B cell (primary cell): ENCODE data around the gene PER1. TPM values are rescaled to one million over a fixed set of nuclear protein-coding genes. Genes with fewer than 3 reads are reported as not detected.
A peak's percentile ranks its signal among the peaks of the same experiment; 100 is the strongest.

Experiments used
- ATAC-seq: fragments of 200-7000 bp; cut with Tn5 transposase; one replicate; pipeline ENCODE4 v1.10.0; 2021; ENCODE audit warnings: low read depth, mild to moderate bottlenecking, moderate number of reproducible peaks, moderate library complexity
- CTCF ChIA-PET: fragments of 350-600 bp; sonication (Branson Sonifier 250); formaldehyde crosslinking; loops from one replicate; lab custom pipeline; 2021; ENCODE audit warnings: antibody characterized with exemption, inconsistent platforms; lab: Charles Lee
- POLR2A ChIA-PET: fragments of 350-600 bp; sonication (Branson Sonifier 250); formaldehyde crosslinking; loops from one replicate; lab custom pipeline; 2021; ENCODE audit warnings: antibody characterized with exemption; lab: Charles Lee
- DNase-seq: peaks from one replicate; pipeline ENCODE4 v3.0.0; 2013
- H2AFZ ChIP-seq: 2 replicates; pipeline ENCODE4 v1.6.1; 2012; ENCODE audit warnings: mild to moderate bottlenecking, low read depth, low read length; ENCODE audit not compliant: insufficient read depth, poor library complexity, severe bottlenecking
- H3K27ac ChIP-seq, 2 donors: 1 replicate in 1 of 2; 2 replicates in 1 of 2; pipeline ENCODE4 v1.5.1; 2012 to 2013; ENCODE audit warnings: low read length in 2 of 2, mild to moderate bottlenecking in 2 of 2, moderate library complexity in 1 of 2
- H3K27me3 ChIP-seq, 4 experiments: fragments of 200-600 bp in 1 of 4; sonication (generic) in 1 of 4; replicated peaks in 1 of 4; 1 replicate in 2 of 4; 2 replicates in 2 of 4; pipeline versions ENCODE4 v1.6.1 to v1.7.0; 2013 to 2016; ENCODE audit warnings: low read length in 3 of 4, mild to moderate bottlenecking in 2 of 4, mixed read lengths in 1 of 4, moderate library complexity in 1 of 4; ENCODE audit not compliant: insufficient read depth in 4 of 4, control insufficient read depth in 3 of 4; ENCODE audit errors: control extremely low read depth in 1 of 4
- H3K36me3 ChIP-seq, 2 experiments: replicated peaks in 1 of 2; 1 replicate in 1 of 2; 2 replicates in 1 of 2; pipeline versions ENCODE4 v1.6.1 to v1.7.1; 2013; ENCODE audit warnings: low read length in 1 of 2; ENCODE audit not compliant: insufficient read depth in 2 of 2, control insufficient read depth in 1 of 2; ENCODE audit errors: control extremely low read depth in 1 of 2, extremely low read depth in 1 of 2
- H3K4me1 ChIP-seq, 2 donors: fragments of 200-600 bp in 1 of 2; sonication (generic) in 1 of 2; 1 replicate in 1 of 2; 2 replicates in 1 of 2; pipeline versions ENCODE4 v1.5.1 to v1.6.1; 2013 to 2017; ENCODE audit warnings: low read length in 2 of 2; ENCODE audit not compliant: control insufficient read depth in 2 of 2, insufficient read depth in 2 of 2
- H3K4me2 ChIP-seq: replicated peaks from 2 replicates; pipeline ENCODE3; 2012; ENCODE audit warnings: mild to moderate bottlenecking, low read depth, low read length; ENCODE audit not compliant: poor library complexity, severe bottlenecking
- H3K4me3 ChIP-seq, 5 experiments: fragments of 200-600 bp in 1 of 5; sonication (generic) in 1 of 5; 1 replicate in 3 of 5; 2 replicates in 2 of 5; pipeline versions ENCODE4 v1.5.1 to v1.7.0; 2011 to 2016; ENCODE audit warnings: low read length in 4 of 5, mild to moderate bottlenecking in 4 of 5, low read depth in 2 of 5, control low read depth in 1 of 5, moderate library complexity in 1 of 5; ENCODE audit not compliant: insufficient read depth in 1 of 5; ENCODE audit errors: control extremely low read depth in 1 of 5, extremely low read depth in 1 of 5
- H3K79me2 ChIP-seq: fragments of 200-600 bp; sonication (generic); one replicate; pipeline ENCODE4 v1.6.0; 2016; ENCODE audit warnings: low read length; ENCODE audit not compliant: control insufficient read depth, insufficient read depth
- H3K9ac ChIP-seq: fragments of 200-600 bp; sonication (generic); 2 replicates; pipeline ENCODE4 v1.6.1; 2017; ENCODE audit warnings: mild to moderate bottlenecking, low read length, moderate library complexity
- H3K9me3 ChIP-seq, 3 donors: one replicate each; pipeline versions ENCODE4 v1.6.1 to v1.7.1; 2013; ENCODE audit warnings: low read length in 2 of 3; ENCODE audit not compliant: control insufficient read depth in 2 of 3, insufficient read depth in 1 of 3; ENCODE audit errors: control extremely low read depth in 1 of 3
- H4K20me1 ChIP-seq: 2 replicates; pipeline ENCODE4 v1.6.0; 2012; ENCODE audit warnings: mild to moderate bottlenecking, low read length; ENCODE audit not compliant: insufficient read depth, control insufficient read depth, poor library complexity, severe bottlenecking
- H3K27ac Mint-ChIP-seq: one replicate; pipeline ENCODE4 v1.8.0; 2021; ENCODE audit warnings: mixed read lengths
- H3K27me3 Mint-ChIP-seq: one replicate; pipeline ENCODE4 v1.8.0; 2021; ENCODE audit warnings: mixed read lengths
- H3K4me1 Mint-ChIP-seq: one replicate; pipeline ENCODE4 v1.8.0; 2021; ENCODE audit warnings: mixed read lengths
- H3K4me3 Mint-ChIP-seq: one replicate; pipeline ENCODE4 v1.8.0; 2021; ENCODE audit warnings: mixed read lengths
- H3K9me3 Mint-ChIP-seq: one replicate; pipeline ENCODE4 v1.8.0; 2022; ENCODE audit warnings: mixed read lengths; ENCODE audit not compliant: insufficient read depth
- CTCF ChIP-seq: fragments of 200-600 bp; IDR thresholded peaks from one replicate; pipeline ENCODE4 v1.8.0; 2022; ENCODE audit warnings: antibody characterized with exemption, mild to moderate bottlenecking
- EZH2 ChIP-seq: IDR thresholded peaks from 2 replicates; pipeline ENCODE4 v1.6.1; 2012; ENCODE audit warnings: borderline replicate concordance, low read depth, mild to moderate bottlenecking, moderate library complexity, low read length; ENCODE audit not compliant: insufficient read depth, poor library complexity, severe bottlenecking
- WGBS: methylation state at CpG from one replicate; pipeline ENCODE4 v1.1.5; 2013; ENCODE audit warnings: missing lambda C conversion rate; ENCODE audit not compliant: insufficient coverage; 5-methylcytosine and 5-hydroxymethylcytosine counted together
- intact Hi-C: fragments of 100-400 bp; cut with micrococcal nuclease; formaldehyde crosslinking; loops from one replicate; pipeline ENCODE4 v1.10.0; 2022
- polyA plus RNA-seq: library from polyadenylated mRNA; depleted of rRNA; stranded (reverse); fragments of >200 nt; gene quantifications from 2 replicates; pipeline ENCODE4 v1.2.3, GENCODE V29; 2012
- total RNA-seq, 2 donors: library from RNA; stranded (reverse); fragments of 120-200 nt in 1 of 2; gene quantifications; 1 replicate in 1 of 2; 2 replicates in 1 of 2; pipeline versions ENCODE4 v1.2.3 to v1.2.4, GENCODE V29; 2013 to 2022

Gene PER1
- total and polyA plus RNA-seq, 2 donors (not counting 1 experiment from before 2014, with no cell fraction given), result 120 to 176 TPM

- peak overlapping the region; percentile 97 for H3K9ac ChIP-seq
- no peaks in the 10 kb centered on the region for H3K79me2 ChIP-seq
- ChIA-PET POLR2A (interaction anchor here (0.6 to 7.8 kb wide), 14 partner anchors 9 to 110 kb away, joined by 3 to 118 read pairs (median 5); partner anchors contain the start of genes CTC1, PFAS, RANGRF and SLC25A35), CTCF (interaction anchor here (0.8 to 7.6 kb wide), 13 partner anchors 9 to 115 kb away, joined by 3 to 86 read pairs (median 6); partner anchors contain the start of gene AURKB)
- TF ChIP-seq EZH2, result no peak
- TF ChIP-seq CTCF, result no peak
- no peaks in the 10 kb centered on the region for H3K9me3 Mint-ChIP-seq
- DNase-seq, result peak; percentile 92
- H3K4me1 Mint-ChIP-seq, result peaks cover 17% of the 10 kb centered on the region
- intact Hi-C loops, result loop anchor here (1.0 kb wide), 2 partner anchors 13 to 48 kb away; no protein-coding TSS in a partner anchor
- no peak overlapping the region for H3K4me3 Mint-ChIP-seq
- H4K20me1 ChIP-seq, result peaks cover 17% of the 10 kb centered on the region
- H3K9me3 ChIP-seq, result no peaks in the 10 kb centered on the region
- H3K36me3 ChIP-seq, result no peaks in the 10 kb centered on the region
- under 1% methylated on average over 39 of the region's 44 CpGs for WGBS
- H2AFZ ChIP-seq, result peak overlapping the region; percentile 85
- ATAC-seq, result peak; percentile 9
- H3K4me2 ChIP-seq, result peak overlapping the region; percentile 92
- no peaks in the 10 kb centered on the region for H3K27me3 ChIP-seq
- peak overlapping the region; percentile 68 to 87 (median 85) for H3K4me3 ChIP-seq
- H3K27me3 Mint-ChIP-seq, result no peaks in the 10 kb centered on the region
- H3K4me1 ChIP-seq, result peaks cover 22 to 37% of the 10 kb centered on the region in 2 donors
- H3K27ac Mint-ChIP-seq, result no peak overlapping the region
- H3K27ac ChIP-seq, result peak overlapping the region; percentile 68 to 89
These were observed 33.6 kb upstream of the PER1 start for GRCh38 chr17:8185582-8186445.
